GM12892 (cell line): ENCODE data around the gene ORAI3.

ENCODE experiments used
- POLR2A ChIP-seq: IDR thresholded peaks from 2 replicates; pipeline ENCODE4 v1.6.1; 2011; ENCODE audit warnings: low read depth, low read length, control low read depth
- POLR2AphosphoS5 ChIP-seq: IDR thresholded peaks from 2 replicates; pipeline ENCODE4 v1.6.1; 2011; ENCODE audit warnings: low read depth, low read length, control low read depth
- TAF1 ChIP-seq: IDR thresholded peaks from 2 replicates; pipeline ENCODE4 v1.6.1; 2011; ENCODE audit warnings: low read depth, mild to moderate bottlenecking, control low read depth, low read length, borderline replicate concordance

DNA sequence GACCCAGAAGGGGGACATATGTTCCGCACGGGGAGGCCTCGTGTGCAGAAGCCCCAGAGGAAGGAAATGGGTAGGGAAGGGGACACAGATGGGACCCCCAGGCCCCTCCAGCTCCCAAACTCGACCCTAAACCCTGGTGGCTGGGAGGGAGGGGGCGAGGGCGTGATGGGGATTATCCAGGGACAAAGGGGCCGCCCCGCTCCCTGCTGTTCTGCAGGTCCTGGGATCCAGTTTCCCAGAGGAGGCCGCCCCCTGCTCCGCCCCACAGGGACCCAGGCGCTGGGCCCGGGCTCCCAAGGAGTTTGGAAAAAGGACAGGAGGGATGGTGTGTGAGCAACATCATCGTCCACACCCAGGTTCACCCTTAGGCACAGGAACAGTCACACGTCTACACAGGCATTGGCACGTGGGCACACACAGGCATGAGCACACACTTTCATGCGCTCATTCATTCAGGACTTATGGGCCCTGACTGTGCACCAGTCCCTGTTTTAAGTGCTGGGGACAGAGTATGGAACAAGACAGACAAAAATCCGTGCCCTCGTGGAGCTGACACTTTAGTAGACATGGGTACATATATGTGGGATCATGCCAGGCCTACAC is 38.3 kb upstream of the ORAI3 start:
- TF ChIP-seq POLR2A (no peak), POLR2AphosphoS5 (no peak), TAF1 (no peak)
